GM19452 (cell line): ENCODE results near the gene B3GNT3.

ENCODE experiments used
- ATAC-seq: cut with Tn5 transposase; IDR thresholded peaks from one replicate; pipeline ENCODE4 v1.9.1; 2021; ENCODE audit not compliant: unreplicated experiment

B3GNT3 gene

DNA sequence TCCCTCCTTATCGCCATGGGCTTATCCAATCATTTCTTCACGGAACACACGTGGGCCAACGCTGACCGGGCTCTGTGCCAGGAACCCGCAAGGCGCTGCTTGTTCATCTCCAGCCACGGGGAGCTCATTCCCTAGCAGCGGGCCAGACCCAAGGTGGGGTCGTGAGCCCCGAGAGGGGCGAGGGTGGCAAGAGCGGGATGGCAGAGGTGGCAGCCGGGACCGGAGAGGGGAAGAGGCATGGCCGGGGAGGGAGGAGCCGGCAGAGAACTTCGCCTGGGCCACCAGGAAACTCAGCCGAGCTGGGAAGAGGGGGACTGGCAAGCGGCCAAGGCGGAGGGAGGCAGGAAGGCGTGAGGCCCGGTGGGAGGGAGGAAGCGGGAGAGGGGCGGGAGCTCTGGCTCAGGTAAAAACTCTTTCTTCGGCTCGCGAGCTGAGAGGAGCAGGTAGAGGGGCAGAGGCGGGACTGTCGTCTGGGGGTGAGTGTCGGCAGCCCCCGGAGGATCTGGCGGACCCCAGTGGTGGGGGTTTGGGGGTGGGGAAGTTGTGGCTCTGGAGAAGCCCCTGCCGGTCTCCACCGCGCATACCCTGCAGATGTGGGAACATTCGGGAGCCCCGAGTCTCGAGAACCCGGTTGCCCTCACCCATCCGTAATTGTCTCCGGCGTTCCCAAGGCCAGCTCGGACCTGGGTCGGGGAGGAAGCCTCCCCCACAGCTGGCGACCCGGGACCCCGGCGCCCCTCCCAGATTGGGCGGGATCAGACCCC, at the start of gene B3GNT3:
Gene B3GNT3, plus strand, starts transcription at position 408 of the 764 bp plus-strand sequence. CDS start 12,670 bp downstream, outside the sequence.
- ATAC-seq, result no peak

DNA sequence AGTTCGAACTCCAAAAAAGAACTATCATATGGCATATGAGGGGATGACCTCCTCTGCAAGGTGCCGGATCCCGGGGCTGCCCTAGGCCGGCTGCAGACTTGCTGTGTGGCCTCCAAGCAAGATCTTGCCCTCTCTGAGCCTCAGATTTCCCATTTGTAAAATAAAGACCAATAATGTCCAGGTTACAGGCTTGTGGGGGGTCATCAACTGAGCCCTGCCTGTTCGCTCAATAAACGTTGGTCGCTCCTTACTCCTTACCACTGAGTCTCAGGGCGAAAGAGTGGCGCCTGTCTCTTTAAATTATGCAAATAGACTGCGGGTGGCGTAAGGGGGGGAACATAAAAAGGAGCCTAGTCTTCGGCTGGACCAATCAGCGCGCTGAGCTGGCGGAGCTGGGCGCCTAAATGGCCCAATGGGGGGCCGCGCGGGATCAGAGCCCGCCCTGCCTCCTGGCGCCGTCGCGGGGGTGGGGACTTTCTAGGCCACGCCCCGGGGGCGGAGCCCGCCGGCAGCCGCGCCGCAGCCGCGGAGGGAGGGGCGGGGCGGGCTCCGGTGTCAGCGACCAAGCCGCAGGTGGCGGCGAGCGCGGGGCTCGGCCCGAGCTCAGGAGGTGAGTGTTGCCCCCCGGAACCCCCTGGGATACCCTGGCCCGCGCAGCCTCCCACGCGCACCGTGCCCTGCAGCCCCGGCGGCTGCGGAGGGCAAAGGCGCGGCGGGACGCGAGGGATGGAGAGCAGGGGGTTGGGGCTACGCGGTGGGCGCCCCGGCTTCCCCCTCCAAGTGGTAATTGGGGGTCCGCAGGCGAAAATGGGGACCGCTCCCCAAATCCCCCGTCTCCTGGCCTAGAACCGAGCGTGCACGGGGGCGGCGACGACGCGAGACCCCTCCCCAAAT, 47.5 kb upstream of the B3GNT3 start:
- peak; percentile 70 for ATAC-seq

DNA sequence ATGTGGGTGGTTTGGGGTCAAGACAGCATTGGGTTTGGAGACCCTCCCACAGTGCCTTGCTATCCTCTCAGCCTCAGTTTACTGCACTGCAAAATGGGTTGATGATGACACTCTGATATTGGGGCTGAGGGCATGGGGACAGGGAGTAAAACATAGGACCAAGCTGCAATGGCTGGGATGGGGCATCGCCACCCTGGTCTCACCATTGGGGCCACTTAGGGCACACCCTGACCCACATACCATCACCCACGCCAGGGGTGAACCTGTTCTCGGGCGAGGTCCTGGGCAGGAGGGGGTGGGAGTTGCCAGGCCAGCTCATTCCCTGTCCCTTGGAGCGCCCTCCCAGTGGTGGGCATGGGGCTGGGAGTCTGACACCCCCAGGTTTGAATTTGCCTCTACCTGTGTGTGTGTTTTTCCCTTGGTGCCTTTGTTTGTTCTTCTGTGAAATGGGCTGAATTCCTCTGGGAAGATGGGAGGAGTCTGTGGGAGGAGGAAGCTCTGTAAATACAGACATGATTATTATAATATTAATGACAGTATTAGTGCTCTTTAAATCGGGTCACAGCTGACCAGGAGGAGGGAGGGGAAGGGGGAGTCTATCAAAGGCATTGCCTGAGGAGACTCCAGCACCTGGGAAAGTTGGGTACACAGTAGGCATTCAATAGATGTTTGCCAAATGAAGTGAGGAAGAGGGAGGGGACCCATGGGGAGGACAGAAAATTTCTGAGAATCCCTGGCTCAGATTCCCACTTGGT, 45.9 kb upstream of the B3GNT3 start:
- no peak for ATAC-seq

GRCh38 chr19:17749912-17750317, 45.0 kb upstream of the B3GNT3 start:
- no peak for ATAC-seq

DNA sequence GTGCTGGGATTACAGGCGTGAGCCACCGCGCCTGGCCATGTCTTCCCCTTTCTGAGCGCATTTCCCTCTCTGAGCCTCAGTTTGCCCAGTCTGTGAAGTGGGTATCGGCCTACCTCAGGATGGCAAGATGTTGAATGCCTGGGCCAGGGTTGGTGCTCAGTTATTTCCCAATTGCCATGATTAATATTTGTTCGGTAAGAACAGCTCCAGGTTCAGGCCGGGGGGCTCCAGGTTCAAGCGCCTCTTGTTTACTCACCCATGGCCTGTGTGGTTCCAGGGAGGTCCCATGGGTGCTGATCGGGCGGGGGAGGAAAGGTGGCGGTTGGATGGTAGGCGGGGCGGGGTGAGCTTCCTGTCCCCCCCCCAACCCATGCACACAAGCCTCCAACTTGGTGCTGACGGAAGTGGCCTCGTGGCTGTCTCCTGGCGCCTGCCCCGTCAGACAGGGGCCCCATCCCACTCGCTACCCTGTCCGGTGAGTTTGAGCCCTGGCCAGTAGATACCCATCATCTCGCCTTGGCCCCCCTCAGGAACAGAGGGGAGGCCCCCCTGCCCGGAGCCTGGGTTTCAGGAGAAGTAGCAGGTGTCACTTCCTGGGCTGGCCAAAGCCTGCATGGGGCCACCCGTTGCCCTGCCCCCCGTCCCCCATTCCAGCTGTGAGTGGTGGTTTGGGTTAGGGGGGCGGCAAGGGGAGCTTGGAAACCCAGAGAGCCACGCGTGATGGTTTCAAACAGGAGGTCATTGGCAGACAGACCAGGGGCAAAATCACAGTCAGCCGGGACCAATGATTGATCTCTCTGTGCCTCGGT, 43.6 kb upstream of the B3GNT3 start, which contains the start of gene FCHO1:
Gene FCHO1, plus strand, starts transcription at position 375 of the 809 bp plus-strand sequence. CDS start 3,688 bp downstream, outside the sequence.
- ATAC-seq, result peak; percentile 25

GRCh38 chr19:17751912-17752273, 43.0 kb upstream of the B3GNT3 start:
- no peak for ATAC-seq

DNA sequence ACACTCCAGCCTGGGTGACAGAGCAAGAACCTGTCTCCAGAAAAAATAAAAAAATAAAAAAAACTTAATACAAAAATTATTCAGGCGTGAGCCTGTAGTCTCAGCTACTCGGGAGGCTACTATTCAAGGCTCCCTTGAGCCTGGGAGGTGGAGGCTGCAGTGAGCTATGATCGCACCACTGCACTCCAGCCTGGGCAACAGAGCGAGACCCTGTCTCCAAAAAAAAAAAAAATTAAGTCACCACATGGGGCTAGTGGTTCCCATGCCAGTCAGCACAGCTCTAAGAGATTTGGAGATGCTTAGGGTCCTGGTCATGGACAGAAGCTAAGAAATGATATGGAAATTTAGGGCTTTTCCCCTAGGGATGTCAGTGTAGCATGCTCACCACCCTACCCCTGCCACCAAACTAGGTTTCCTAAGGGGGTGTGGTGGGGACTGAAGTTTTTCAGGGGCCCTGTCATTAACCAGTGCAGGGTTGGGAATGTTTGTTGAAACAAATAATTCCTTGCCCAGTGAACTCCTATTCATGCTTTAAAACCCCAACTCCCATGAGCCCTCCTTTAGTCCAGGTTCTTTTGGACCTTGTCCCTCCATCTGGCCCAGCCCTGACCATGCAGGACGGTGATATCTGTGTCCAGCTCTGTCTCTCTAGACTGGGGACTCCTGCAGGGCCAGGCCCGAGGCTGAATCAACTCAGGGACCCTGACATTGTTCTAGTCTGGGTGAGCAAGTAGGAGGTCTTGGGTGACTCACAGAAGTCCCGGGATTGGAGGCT, 41.9 kb upstream of the B3GNT3 start:
- ATAC-seq, result no peak

DNA sequence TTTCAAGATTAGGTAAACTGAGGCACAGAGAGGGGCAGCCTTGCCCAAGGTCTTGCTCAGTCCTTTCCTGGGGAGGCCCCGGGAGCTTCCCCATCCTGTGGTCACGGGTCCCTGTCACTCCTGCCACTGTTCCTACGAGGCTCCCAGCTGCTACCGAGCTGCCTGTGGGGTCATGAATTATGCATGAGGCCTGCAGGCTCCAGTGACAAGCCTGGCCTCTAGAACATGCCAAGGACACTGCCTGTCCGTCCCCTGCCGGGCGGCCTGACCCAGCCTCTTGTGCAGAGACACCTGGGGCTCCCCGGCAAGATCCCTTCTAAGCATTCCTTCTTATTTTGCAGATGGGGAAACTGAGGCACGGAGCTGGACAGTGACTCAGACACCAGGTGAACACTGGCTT, 41.0 kb upstream of the B3GNT3 start:
- ATAC-seq, result no peak

GRCh38 chr19:17754634-17755442, 40.1 kb upstream of the B3GNT3 start:
- ATAC-seq, result no peak

GRCh38 chr19:17755443-17755890, 39.5 kb upstream of the B3GNT3 start:
- ATAC-seq, result no peak

- ATAC-seq, result no peak
Measured at GRCh38 chr19:17755977-17756670, 38.8 kb upstream of the B3GNT3 start.

DNA sequence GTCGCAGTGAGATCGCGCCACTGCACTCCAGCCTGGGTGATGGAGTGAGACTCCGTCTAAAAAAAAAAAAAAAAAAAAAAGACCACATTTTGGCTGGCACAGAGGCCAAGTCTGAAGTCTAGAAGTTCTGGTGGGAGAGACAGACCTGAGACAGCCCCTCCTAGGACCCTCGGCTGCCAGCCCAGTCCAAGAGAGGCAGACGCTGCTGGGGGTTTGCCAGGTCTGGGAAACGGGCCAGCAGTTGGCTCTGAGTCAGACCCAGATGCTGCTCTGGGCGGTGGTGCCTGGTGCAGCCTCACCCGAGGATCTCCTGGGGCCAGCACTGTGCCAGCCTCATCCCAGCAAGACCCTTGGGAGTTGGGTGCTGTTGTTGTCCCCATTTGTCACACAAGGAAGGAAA, 37.8 kb upstream of the B3GNT3 start:
- ATAC-seq, result no peak

GRCh38 chr19:17758515-17758914, 36.4 kb upstream of the B3GNT3 start:
- no peak for ATAC-seq

GRCh38 chr19:17761148-17761547, 33.8 kb upstream of the B3GNT3 start:
- no peak for ATAC-seq

DNA sequence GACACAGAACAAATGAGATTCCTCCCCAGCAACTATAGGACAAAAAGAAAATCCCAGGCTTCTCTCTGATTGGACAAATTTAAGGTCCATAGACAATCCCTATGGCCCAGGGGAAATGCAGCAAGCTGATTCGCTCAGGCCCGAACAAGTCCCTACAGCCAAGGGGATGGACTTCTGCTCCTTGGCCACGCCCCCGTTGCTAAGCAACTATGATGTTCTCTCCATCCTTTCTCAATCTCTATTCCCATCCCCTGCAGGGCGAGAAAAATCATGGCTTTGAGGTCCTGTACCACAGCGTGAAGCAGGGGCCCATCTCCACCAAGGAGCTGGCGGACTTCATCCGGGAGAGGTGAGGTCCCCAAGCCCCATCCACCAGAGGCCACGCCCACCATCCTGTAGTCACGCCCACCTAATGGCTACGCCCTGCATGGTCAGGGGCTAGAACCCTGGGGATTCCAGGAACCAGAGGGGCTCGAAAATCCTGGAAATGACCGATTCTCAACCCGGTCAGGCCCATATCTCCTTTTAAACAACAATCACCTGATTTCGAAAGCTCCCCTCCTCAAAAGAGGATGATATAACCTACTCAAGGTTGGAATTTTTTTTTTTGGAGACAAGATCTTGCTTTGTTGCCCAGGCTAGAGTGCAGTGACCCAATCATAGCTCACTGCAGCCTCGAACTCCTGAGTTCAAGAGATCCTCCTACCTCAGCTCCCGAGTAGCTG, 32.3 kb upstream of the B3GNT3 start:
- ATAC-seq, result no peak

GRCh38 chr19:17764348-17764747, 30.6 kb upstream of the B3GNT3 start:
- no peak for ATAC-seq

- no peak for ATAC-seq
Measured at GRCh38 chr19:17765069-17765618, 29.8 kb upstream of the B3GNT3 start.
